Loucy (cell line): Measurements from ENCODE around the gene HOXA9.

ENCODE experiments used
- EZH2phosphoT487 ChIP-seq: fragments of 200-600 bp; IDR thresholded peaks from 2 replicates; pipeline ENCODE4 v1.6.1; 2018; ENCODE audit warnings: antibody characterized with exemption, mild to moderate bottlenecking, moderate library complexity, borderline replicate concordance
- TF ChIP-seq, protein P1 (sequence below): fragments of 200-600 bp; sonication (generic); conservative IDR thresholded peaks from 2 replicates; pipeline ENCODE4 v1.5.1; 2014; ENCODE audit warnings: mild to moderate bottlenecking, antibody characterized with exemption, low read length

DNA sequence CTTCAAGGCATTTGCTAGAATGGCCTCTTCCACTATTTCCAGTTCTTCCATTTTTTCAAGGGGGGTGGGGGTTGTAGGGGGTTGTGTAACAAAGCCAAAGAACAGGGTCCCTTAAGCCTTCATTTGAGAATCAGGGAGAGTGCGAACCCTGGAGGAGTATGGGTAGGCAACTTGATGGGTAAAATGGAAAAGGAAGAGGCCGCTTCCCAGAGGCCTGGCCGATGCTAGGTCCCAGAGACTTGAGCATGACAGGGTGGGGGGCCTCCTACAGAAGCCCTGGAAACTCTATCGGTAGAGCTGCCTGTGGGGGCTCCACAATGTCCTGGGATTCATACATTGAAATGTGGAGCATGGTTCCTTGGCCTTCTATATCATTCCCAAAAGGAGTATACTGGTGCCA is 43.7 kb upstream of the HOXA9 start:
- TF ChIP-seq, protein P1, sequence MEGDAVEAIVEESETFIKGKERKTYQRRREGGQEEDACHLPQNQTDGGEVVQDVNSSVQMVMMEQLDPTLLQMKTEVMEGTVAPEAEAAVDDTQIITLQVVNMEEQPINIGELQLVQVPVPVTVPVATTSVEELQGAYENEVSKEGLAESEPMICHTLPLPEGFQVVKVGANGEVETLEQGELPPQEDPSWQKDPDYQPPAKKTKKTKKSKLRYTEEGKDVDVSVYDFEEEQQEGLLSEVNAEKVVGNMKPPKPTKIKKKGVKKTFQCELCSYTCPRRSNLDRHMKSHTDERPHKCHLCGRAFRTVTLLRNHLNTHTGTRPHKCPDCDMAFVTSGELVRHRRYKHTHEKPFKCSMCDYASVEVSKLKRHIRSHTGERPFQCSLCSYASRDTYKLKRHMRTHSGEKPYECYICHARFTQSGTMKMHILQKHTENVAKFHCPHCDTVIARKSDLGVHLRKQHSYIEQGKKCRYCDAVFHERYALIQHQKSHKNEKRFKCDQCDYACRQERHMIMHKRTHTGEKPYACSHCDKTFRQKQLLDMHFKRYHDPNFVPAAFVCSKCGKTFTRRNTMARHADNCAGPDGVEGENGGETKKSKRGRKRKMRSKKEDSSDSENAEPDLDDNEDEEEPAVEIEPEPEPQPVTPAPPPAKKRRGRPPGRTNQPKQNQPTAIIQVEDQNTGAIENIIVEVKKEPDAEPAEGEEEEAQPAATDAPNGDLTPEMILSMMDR = no peak
- TF ChIP-seq EZH2phosphoT487 = no peak
